LNCAP (cell line): Measurements from ENCODE around the gene TMEM181.

Source experiments
- CTCF ChIP-seq: fragments of 450-650 bp; IDR thresholded peaks from 2 replicates; pipeline ENCODE4 v1.5.1; 2017; ENCODE audit warnings: mild to moderate bottlenecking

Gene TMEM181

GRCh38 chr6:158554611-158555361 lies 5.1 kb upstream of the TMEM181 start:
- TF ChIP-seq CTCF = no peak

GRCh38 chr6:158556113-158556512 lies 3.8 kb upstream of the TMEM181 start:
- TF ChIP-seq CTCF = no peak

GRCh38 chr6:158557927-158558326 lies 2.0 kb upstream of the TMEM181 start:
- no peak for TF ChIP-seq CTCF

GRCh38 chr6:158558415-158559306 lies 1.2 kb upstream of the TMEM181 start:
- no peak for TF ChIP-seq CTCF

- TF ChIP-seq CTCF = no peak
These were observed 475 bp upstream of the TMEM181 start for GRCh38 chr6:158559338-158559894.

GRCh38 chr6:158560836-158561320 lies 987 bp downstream of the TMEM181 start:
- no peak for TF ChIP-seq CTCF

GRCh38 chr6:158561321-158561884 lies 1.5 kb downstream of the TMEM181 start:
- TF ChIP-seq CTCF = no peak
